HuH-7 (cell line): Measurements from ENCODE around the gene CPAMD8.
"Not testable (repeated sequence)": the region's sequence is repeated elsewhere in the genome, so short reads cannot be mapped to it uniquely, and the experiment has no call there.

Experiments used
- DNase-seq: peaks from one replicate; pipeline ENCODE4 v3.0.0; 2011; ENCODE audit warnings: low spot score

Gene CPAMD8

GRCh38 chr19:17037966-17038500 lies 11.4 kb upstream of the CPAMD8 start:
- DNase-seq: no peak

- no peak for DNase-seq
These were observed 10.6 kb upstream of the CPAMD8 start for GRCh38 chr19:17037184-17037583.

- DNase-seq: no peak
These were observed 10.0 kb upstream of the CPAMD8 start for GRCh38 chr19:17036640-17037039.

- no peak for DNase-seq
These were observed 9.3 kb upstream of the CPAMD8 start for GRCh38 chr19:17035842-17036424.

- no peak for DNase-seq
These were observed 5.1 kb upstream of the CPAMD8 start for GRCh38 chr19:17031741-17032140.

GRCh38 chr19:17027535-17027975 lies 945 bp upstream of the CPAMD8 start:
- no peak for DNase-seq

GRCh38 chr19:17025991-17026658 lies 485 bp downstream of the CPAMD8 start:
- DNase-seq: no peak

GRCh38 chr19:17025361-17025760 lies 1.2 kb downstream of the CPAMD8 start:
- no peak for DNase-seq

GRCh38 chr19:17024941-17025340 lies 1.7 kb downstream of the CPAMD8 start:
- DNase-seq: not testable (repeated sequence)

- no peak for DNase-seq
These were observed 2.8 kb downstream of the CPAMD8 start for GRCh38 chr19:17023805-17024204.

GRCh38 chr19:17022738-17023137 lies 3.9 kb downstream of the CPAMD8 start:
- DNase-seq: no peak

GRCh38 chr19:17021793-17022590 lies 4.6 kb downstream of the CPAMD8 start:
- peak; percentile 62 for DNase-seq

GRCh38 chr19:17021328-17021727 lies 5.3 kb downstream of the CPAMD8 start:
- DNase-seq: no peak

- no peak for DNase-seq
These were observed 5.8 kb downstream of the CPAMD8 start for GRCh38 chr19:17020823-17021222.

GRCh38 chr19:17020385-17020784 lies 6.2 kb downstream of the CPAMD8 start:
- no peak for DNase-seq

- DNase-seq: not testable (repeated sequence)
These were observed 12.3 kb downstream of the CPAMD8 start for GRCh38 chr19:17014212-17014861.

- no peak for DNase-seq
These were observed 15.1 kb downstream of the CPAMD8 start for GRCh38 chr19:17011485-17011884.

GRCh38 chr19:17006579-17006978 lies 20.0 kb downstream of the CPAMD8 start:
- no peak for DNase-seq

GRCh38 chr19:17005000-17005399 lies 21.6 kb downstream of the CPAMD8 start:
- DNase-seq: no peak

GRCh38 chr19:17004386-17004785 lies 22.2 kb downstream of the CPAMD8 start:
- no peak for DNase-seq

GRCh38 chr19:17002455-17002854 lies 24.2 kb downstream of the CPAMD8 start:
- DNase-seq: no peak

- no peak for DNase-seq
These were observed 24.9 kb downstream of the CPAMD8 start for GRCh38 chr19:17001603-17002183.
